HCT116 (cell line): ENCODE results near the gene TEKT3. TPM values are rescaled to one million over a fixed set of nuclear protein-coding genes. Genes with fewer than 3 reads are reported as not detected.

Experiments used
- ATAC-seq: fragments of 200-7000 bp; cut with Tn5 transposase; 2 replicates; pipeline ENCODE4 v1.9.1; 2020; ENCODE audit warnings: mild to moderate bottlenecking, moderate library complexity
- BruUV-seq: library from RNA; stranded (reverse); fragments of 400-500 nt; replicated peaks from 2 replicates; lab custom pipeline; 2021; lab: Mats Ljungman, UMichigan
- CTCF ChIA-PET: fragments of 300-600 bp; sonication (Branson Sonifier 250); formaldehyde crosslinking; loops from one replicate; lab custom pipeline; 2021; ENCODE audit warnings: antibody characterized with exemption; lab: Charles Lee
- POLR2A ChIA-PET: fragments of 300-600, 350-600 bp; sonication (Branson Sonifier 250); formaldehyde crosslinking; loops from one replicate; lab custom pipeline; 2021; ENCODE audit warnings: antibody characterized with exemption; lab: Charles Lee
- RAD21 ChIA-PET, 2 experiments: fragments of 300-600 bp; sonication (Branson Sonifier 250); formaldehyde crosslinking; loops; one replicate each; lab custom pipeline; 2023; ENCODE audit warnings: low total read pairs in 2 of 2; ENCODE audit not compliant: uncharacterized antibody in 2 of 2, unreplicated experiment in 2 of 2, low non-redundant PET in 1 of 2; lab: Charles Lee
- DNase-seq: peaks from one replicate; pipeline ENCODE4 v3.0.0-alpha.2; 2010; ENCODE audit warnings: low read depth, low spot score
- H2AFZ ChIP-seq: fragments of 200-600 bp; shearing (Covaris generic), sonication (generic); 2 replicates; pipeline ENCODE4 v1.6.1; 2017; ENCODE audit warnings: low read depth, mixed run types, mixed read lengths, antibody characterized with exemption, low read length; ENCODE audit not compliant: poor library complexity, severe bottlenecking
- H3K27ac ChIP-seq: 2 replicates; pipeline ENCODE4 v1.5.1; 2012; ENCODE audit warnings: low read depth, low read length
- H3K27me3 ChIP-seq: fragments of 200-600 bp; sonication (generic); 2 replicates; pipeline ENCODE4 v1.6.1; 2016; ENCODE audit warnings: mixed run types, low read length, mixed read lengths; ENCODE audit not compliant: insufficient read depth
- H3K36me3 ChIP-seq, 2 experiments: fragments of 200-500 bp in 1 of 2; fragments of 200-600 bp in 1 of 2; sonication (Bioruptor generic) in 1 of 2; sonication (generic) in 1 of 2; 2 replicates each; pipeline versions ENCODE4 v1.5.1 to v1.6.1; 2014 to 2016; ENCODE audit warnings: low read length in 2 of 2, inconsistent platforms in 1 of 2, mixed read lengths in 1 of 2, mixed run types in 1 of 2; ENCODE audit not compliant: insufficient read depth in 2 of 2, control insufficient read depth in 1 of 2
- H3K4me1 ChIP-seq, 2 experiments: fragments of 200-600 bp in 1 of 2; sonication (generic) in 1 of 2; 2 replicates each; pipeline versions ENCODE4 v1.5.1 to v1.6.1; 2012 to 2017; ENCODE audit warnings: low read length in 2 of 2, inconsistent platforms in 1 of 2, mild to moderate bottlenecking in 1 of 2, mixed read lengths in 1 of 2, mixed run types in 1 of 2, moderate library complexity in 1 of 2; ENCODE audit not compliant: insufficient read depth in 2 of 2, control insufficient read depth in 1 of 2
- H3K4me2 ChIP-seq: fragments of 200-600 bp; sonication (generic); 2 replicates; pipeline ENCODE4 v1.6.1; 2017; ENCODE audit warnings: mixed run types, low read length, mixed read lengths
- H3K4me3 ChIP-seq, 2 experiments: fragments of 200-600 bp in 1 of 2; sonication (generic) in 1 of 2; replicated peaks in 1 of 2; 2 replicates each; pipeline ENCODE4 v1.5.1; 2011 to 2016; ENCODE audit warnings: low read length in 2 of 2, control low read depth in 1 of 2, low read depth in 1 of 2, mild to moderate bottlenecking in 1 of 2, mixed read lengths in 1 of 2, mixed run types in 1 of 2
- H3K79me2 ChIP-seq: fragments of 200-600 bp; sonication (generic); 2 replicates; pipeline ENCODE4 v1.6.1; 2017; ENCODE audit warnings: mild to moderate bottlenecking, mixed run types, low read length, moderate library complexity, mixed read lengths; ENCODE audit not compliant: insufficient read depth
- H3K9ac ChIP-seq: fragments of 200-600 bp; sonication (generic); 2 replicates; pipeline ENCODE4 v1.6.1; 2016; ENCODE audit warnings: low read length, mixed read lengths
- H3K9me2 ChIP-seq: fragments of 200-600 bp; sonication (generic), shearing (Covaris generic); 2 replicates; pipeline ENCODE4 v1.6.1; 2017; ENCODE audit warnings: mixed run types, mild to moderate bottlenecking, moderate library complexity; ENCODE audit not compliant: insufficient read depth
- H3K9me3 ChIP-seq, 2 experiments: fragments of 200-500 bp in 1 of 2; fragments of 200-600 bp in 1 of 2; sonication (Bioruptor generic) in 1 of 2; sonication (generic) in 1 of 2; 2 replicates each; pipeline ENCODE4 v1.6.1; 2014 to 2017; ENCODE audit warnings: low read length in 2 of 2, mixed read lengths in 2 of 2, inconsistent platforms in 1 of 2, low read depth in 1 of 2, mild to moderate bottlenecking in 1 of 2, mixed run types in 1 of 2, moderate library complexity in 1 of 2; ENCODE audit not compliant: control insufficient read depth in 1 of 2, insufficient read depth in 1 of 2
- H4K20me1 ChIP-seq: fragments of 200-600 bp; sonication (generic), shearing (Covaris generic); 2 replicates; pipeline ENCODE4 v1.6.1; 2017; ENCODE audit warnings: mixed run types, mild to moderate bottlenecking, moderate library complexity; ENCODE audit not compliant: insufficient read depth
- CBX3 ChIP-seq: IDR thresholded peaks from 2 replicates; pipeline ENCODE4 v1.6.1; 2012; ENCODE audit warnings: low read depth
- CTCF ChIP-seq, 3 experiments: fragments of 200-600 bp in 1 of 3; sonication (generic) in 1 of 3; IDR thresholded peaks in 2 of 3; conservative IDR thresholded peaks in 1 of 3; 2 replicates each; pipeline ENCODE4 v1.5.1; 2012 to 2017; ENCODE audit warnings: low read depth in 2 of 3, low read length in 2 of 3, antibody characterized with exemption in 1 of 3, borderline replicate concordance in 1 of 3, control low read depth in 1 of 3, mild to moderate bottlenecking in 1 of 3, mixed read lengths in 1 of 3, mixed run types in 1 of 3, moderate library complexity in 1 of 3; ENCODE audit not compliant: insufficient read depth in 1 of 3
- EZH2 ChIP-seq: fragments of 200-600 bp; sonication (generic); IDR thresholded peaks from 2 replicates; pipeline ENCODE4 v1.6.1; 2017; ENCODE audit warnings: antibody characterized with exemption, mixed run types
- EZH2phosphoT487 ChIP-seq: fragments of 200-600 bp; IDR thresholded peaks from 2 replicates; pipeline ENCODE4 v1.6.1; 2018; ENCODE audit warnings: antibody characterized with exemption, borderline replicate concordance
- FOSL1 ChIP-seq: IDR thresholded peaks from 2 replicates; pipeline ENCODE4 v1.6.1; 2012; ENCODE audit warnings: low read depth
- JUND ChIP-seq: IDR thresholded peaks from 2 replicates; pipeline ENCODE4 v1.6.1; 2012
- POLR2A ChIP-seq: IDR thresholded peaks from 2 replicates; pipeline ENCODE4 v1.7.0; 2011; ENCODE audit warnings: borderline replicate concordance; ENCODE audit not compliant: insufficient read depth, insufficient read length; ENCODE audit errors: extremely low read depth
- POLR2AphosphoS5 ChIP-seq: IDR thresholded peaks from 2 replicates; pipeline ENCODE4 v1.6.1; 2011; ENCODE audit warnings: mild to moderate bottlenecking, low read depth, low read length, moderate library complexity
- RAD21 ChIP-seq: IDR thresholded peaks from 2 replicates; pipeline ENCODE4 v1.6.1; 2012; ENCODE audit warnings: low read depth, mild to moderate bottlenecking
- SP1 ChIP-seq: IDR thresholded peaks from 2 replicates; pipeline ENCODE4 v1.6.1; 2012; ENCODE audit warnings: low read depth
- ZBTB33 ChIP-seq: IDR thresholded peaks from 2 replicates; pipeline ENCODE4 v1.6.1; 2011; ENCODE audit warnings: mild to moderate bottlenecking, low read length, moderate library complexity; ENCODE audit not compliant: insufficient replicate concordance; ENCODE audit errors: extremely low read depth
- ZNF274 ChIP-seq: fragments of 200-500 bp; sonication (Bioruptor generic); IDR thresholded peaks from 2 replicates; pipeline ENCODE4 v1.6.1; 2014; ENCODE audit warnings: mild to moderate bottlenecking, low read depth, low read length, inconsistent platforms
- intact Hi-C: fragments of 100-400 bp; cut with micrococcal nuclease; formaldehyde crosslinking; loops from 2 replicates; pipeline ENCODE4 v1.10.0; 2022
- total RNA-seq: library from RNA; stranded (reverse); gene quantifications from one replicate; pipeline ENCODE4 v1.2.1, GENCODE V29; 2021; ENCODE audit not compliant: unreplicated experiment

Gene TEKT3
- total RNA-seq, 1 experiment from 2014 or later, result 0.64 TPM

- Histone ChIP-seq H3K79me2 (no peaks in the 10 kb centered on the region), H2AFZ (no peak overlapping the region), H3K9ac (no peak overlapping the region), H3K4me2 (no peak overlapping the region), H3K9me2 (no peaks in the 10 kb centered on the region), H4K20me1 (no peaks in the 10 kb centered on the region), H3K27me3 (peaks cover 3% of the 10 kb centered on the region; the same call in 1 of the 2 replicates), H3K4me3 (no peak overlapping the region), H3K4me1 (no peaks in the 10 kb centered on the region), H3K27ac (no peak overlapping the region), H3K9me3 (no peaks in the 10 kb centered on the region), H3K36me3 (no peaks in the 10 kb centered on the region)
- ATAC-seq, result no peak
- intact Hi-C loops, result no loop called here
- BruUV-seq, result no TSS peak
- DNase-seq, result no peak
- RAD21 ChIA-PET, result no interaction called here
- POLR2A ChIA-PET, result no interaction called here
- CTCF ChIA-PET, result no interaction called here
- TF ChIP-seq CBX3 (no peak), CTCF (IDR thresholded peaks at IDR 0.05 in 2 of 3, conservative IDR thresholded peaks at IDR 0.05 in 1 of 3; ENCODE audit: borderline replicate concordance in 1 of 3, insufficient read depth in 1 of 3, low read depth in 2 of 3, low read length in 2 of 3) (no peak), POLR2A (no peak), EZH2 (no peak), SP1 (no peak), POLR2AphosphoS5 (no peak), ZNF274 (no peak), JUND (no peak), ZBTB33 (no peak), FOSL1 (no peak), RAD21 (no peak), EZH2phosphoT487 (no peak)
Measured at GRCh38 chr17:15388356-15389041, 47.1 kb upstream of the TEKT3 start.
